ENCODE measurements around the gene PRDM5. TPM values are rescaled to one million over a fixed set of nuclear protein-coding genes. Genes with fewer than 3 reads are reported as not detected.
A peak's percentile ranks its signal among the peaks of the same experiment; 100 is the strongest.

Gene PRDM5
- polyA plus RNA-seq, 1 donor from 2014 or later, result 1.6 TPM

- no peaks in the 10 kb centered on the region for H3F3A ChIP-seq (ENCODE audit: insufficient read depth, low read length, poor library complexity, severe bottlenecking)
- no peak overlapping the region for H3K4me3 ChIP-seq (ENCODE audit: low read length)
- no peak overlapping the region for H3K9ac ChIP-seq (ENCODE audit: low read length)
- H3K9me2 ChIP-seq (ENCODE audit: insufficient read depth, low read length), result no peaks in the 10 kb centered on the region
- no peak for TF ChIP-seq REST (IDR thresholded peaks at IDR 0.05; ENCODE audit: borderline replicate concordance)
- TF ChIP-seq EP300 (conservative IDR thresholded peaks at IDR 0.05; ENCODE audit: poor library complexity, severe bottlenecking), result no peak
- TF ChIP-seq MXI1 (conservative IDR thresholded peaks at IDR 0.05; ENCODE audit: poor library complexity, severe bottlenecking), result no peak
- TF ChIP-seq TAF1 (IDR thresholded peaks at IDR 0.05; ENCODE audit: low read depth), result no peak
- H3K4me2 ChIP-seq (ENCODE audit: low read length), result no peak overlapping the region
- H3K9me3 ChIP-seq (ENCODE audit: low read length), result no peaks in the 10 kb centered on the region
- no peak overlapping the region for H2AFZ ChIP-seq (ENCODE audit: low read depth, low read length)
- H3K36me3 ChIP-seq (ENCODE audit: insufficient read depth, low read length), result no peaks in the 10 kb centered on the region
- no peaks in the 10 kb centered on the region for H3K79me2 ChIP-seq (replicated peaks; ENCODE audit: insufficient read depth, low read length)
- no peaks in the 10 kb centered on the region for H4K20me1 ChIP-seq (ENCODE audit: insufficient read depth)
- no peak overlapping the region for H3K27ac ChIP-seq (ENCODE audit: low read length)
- H3K27me3 ChIP-seq (ENCODE audit: insufficient read depth, low read depth, low read length), result no peaks in the 10 kb centered on the region
Measured at GRCh38 chr4:120844528-120844921, 78.0 kb downstream of the PRDM5 start.

GRCh38 chr4:120843849-120844527 is 78.5 kb downstream of the PRDM5 start:
- Histone ChIP-seq H3K9me3 (ENCODE audit: low read length) (no peaks in the 10 kb centered on the region), H4K20me1 (ENCODE audit: insufficient read depth) (no peaks in the 10 kb centered on the region), H3K27me3 (ENCODE audit: insufficient read depth, low read depth, low read length) (no peaks in the 10 kb centered on the region), H3F3A (ENCODE audit: insufficient read depth, low read length, poor library complexity, severe bottlenecking) (no peaks in the 10 kb centered on the region), H3K4me3 (ENCODE audit: low read length) (no peak overlapping the region), H3K9me2 (ENCODE audit: insufficient read depth, low read length) (no peaks in the 10 kb centered on the region), H3K9ac (ENCODE audit: low read length) (no peak overlapping the region), H3K36me3 (ENCODE audit: insufficient read depth, low read length) (no peaks in the 10 kb centered on the region), H3K27ac (ENCODE audit: low read length) (no peak overlapping the region), H2AFZ (ENCODE audit: low read depth, low read length) (no peak overlapping the region), H3K79me2 (replicated peaks; ENCODE audit: insufficient read depth, low read length) (no peaks in the 10 kb centered on the region), H3K4me2 (ENCODE audit: low read length) (no peak overlapping the region)
- TF ChIP-seq MXI1 (conservative IDR thresholded peaks at IDR 0.05; ENCODE audit: poor library complexity, severe bottlenecking) (no peak), EP300 (conservative IDR thresholded peaks at IDR 0.05; ENCODE audit: poor library complexity, severe bottlenecking) (no peak), CTCF (IDR thresholded peaks at IDR 0.05; ENCODE audit: poor library complexity, severe bottlenecking) (peak; percentile 13), REST (IDR thresholded peaks at IDR 0.05; ENCODE audit: borderline replicate concordance) (no peak), EZH2 (IDR thresholded peaks at IDR 0.05; ENCODE audit: borderline replicate concordance, insufficient read depth, low read length, poor library complexity, severe bottlenecking) (no peak)
